OCI-M2 (cell line): ENCODE measurements around the gene RASGRF1.
"Not testable (repeated sequence)": the region's sequence is repeated elsewhere in the genome, so short reads cannot be mapped to it uniquely, and the experiment has no call there.

ENCODE experiments used
- DNase-seq: peaks from one replicate; lab custom pipeline; 2025; ENCODE audit not compliant: unreplicated experiment; lab: John Stamatoyannopoulos, UW

Gene RASGRF1

DNA sequence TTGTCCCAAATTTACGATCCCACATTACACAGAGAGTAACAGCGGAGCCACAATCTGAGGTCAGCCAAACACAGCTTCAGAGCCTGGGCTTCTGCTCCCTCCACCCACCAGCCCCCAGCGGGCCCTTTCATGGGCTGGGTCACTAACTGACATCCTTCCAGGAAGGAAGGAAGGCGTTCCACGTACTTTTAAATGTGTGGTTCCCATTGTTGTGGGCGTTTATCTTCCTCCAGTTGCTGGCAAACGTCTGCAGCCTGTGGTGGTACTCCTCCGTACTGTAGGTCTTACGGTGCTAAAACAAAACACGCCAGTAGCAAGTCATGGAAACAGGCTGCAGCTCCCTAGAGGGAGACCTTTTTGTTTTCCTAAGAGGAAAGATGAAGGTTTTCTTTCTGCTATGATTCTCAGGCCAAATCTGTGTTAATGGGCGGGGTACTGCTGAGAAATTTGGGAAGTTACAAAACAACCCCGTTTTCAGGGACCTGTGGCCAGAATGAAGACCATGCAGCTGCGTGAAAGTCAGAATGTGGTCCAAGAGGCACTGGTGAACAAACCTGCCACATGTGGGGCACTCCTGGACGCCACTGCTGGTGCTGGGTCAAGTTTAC lies 153.3 kb downstream of the RASGRF1 start:
- no peak for DNase-seq

DNA sequence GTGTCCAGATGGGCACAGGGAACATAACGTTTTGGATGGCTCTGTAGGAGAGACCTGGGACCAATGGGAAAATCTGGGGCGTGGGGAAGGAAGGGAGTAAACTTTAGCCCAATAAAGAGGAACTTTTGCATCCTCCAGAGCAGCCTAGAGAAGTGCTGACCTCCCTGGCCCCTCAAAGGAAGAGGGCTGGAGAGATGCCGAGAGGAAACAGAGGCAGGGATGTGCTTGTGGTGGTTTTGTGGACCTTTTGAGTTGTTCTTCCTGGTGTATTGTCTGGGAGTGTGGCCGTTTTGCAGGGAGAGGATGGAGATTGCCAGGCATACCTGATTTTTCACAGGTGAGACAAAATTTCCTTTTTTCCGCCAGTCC lies 155.9 kb downstream of the RASGRF1 start:
- DNase-seq, result no peak

DNA sequence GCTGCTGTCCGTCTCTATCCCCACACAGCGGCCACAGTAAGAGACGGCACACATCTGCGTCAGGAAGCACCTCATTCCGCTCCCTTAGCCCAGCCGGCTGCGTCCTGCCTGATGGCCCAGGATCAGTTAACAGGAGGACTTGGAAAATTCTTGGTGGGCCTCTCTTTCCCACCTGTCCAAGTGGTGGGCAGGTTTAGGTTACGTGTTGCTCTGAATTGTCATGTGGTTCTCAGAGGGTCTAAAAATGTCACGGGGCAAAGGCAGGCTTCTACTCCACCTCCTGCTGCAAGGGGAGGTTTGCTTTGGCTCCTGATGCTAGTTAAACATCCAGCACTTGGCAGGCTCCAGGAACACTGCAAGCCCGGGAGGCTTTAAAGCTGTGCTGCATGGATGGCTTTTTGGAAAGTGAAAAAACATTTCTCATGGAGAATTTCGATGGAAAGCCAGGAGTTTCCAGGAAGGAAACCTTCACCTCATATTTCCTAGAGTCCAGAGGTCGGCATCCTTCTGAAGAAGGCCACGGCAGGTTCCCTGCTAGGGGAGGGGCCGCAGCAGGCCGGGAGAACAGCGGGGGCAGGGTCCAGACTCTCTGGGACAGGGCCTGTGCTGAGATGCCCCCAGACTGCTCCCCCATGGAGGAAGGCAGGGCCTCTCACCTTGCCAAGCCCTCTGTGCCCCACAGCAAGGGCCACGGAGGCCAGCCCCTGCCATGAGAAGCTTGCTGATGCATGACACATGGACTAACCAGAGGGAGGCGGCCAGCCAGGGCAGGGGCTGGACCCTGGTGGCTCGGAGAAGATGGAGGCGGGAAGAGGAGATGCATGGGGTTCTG lies 156.5 kb downstream of the RASGRF1 start:
- DNase-seq, result no peak

DNA sequence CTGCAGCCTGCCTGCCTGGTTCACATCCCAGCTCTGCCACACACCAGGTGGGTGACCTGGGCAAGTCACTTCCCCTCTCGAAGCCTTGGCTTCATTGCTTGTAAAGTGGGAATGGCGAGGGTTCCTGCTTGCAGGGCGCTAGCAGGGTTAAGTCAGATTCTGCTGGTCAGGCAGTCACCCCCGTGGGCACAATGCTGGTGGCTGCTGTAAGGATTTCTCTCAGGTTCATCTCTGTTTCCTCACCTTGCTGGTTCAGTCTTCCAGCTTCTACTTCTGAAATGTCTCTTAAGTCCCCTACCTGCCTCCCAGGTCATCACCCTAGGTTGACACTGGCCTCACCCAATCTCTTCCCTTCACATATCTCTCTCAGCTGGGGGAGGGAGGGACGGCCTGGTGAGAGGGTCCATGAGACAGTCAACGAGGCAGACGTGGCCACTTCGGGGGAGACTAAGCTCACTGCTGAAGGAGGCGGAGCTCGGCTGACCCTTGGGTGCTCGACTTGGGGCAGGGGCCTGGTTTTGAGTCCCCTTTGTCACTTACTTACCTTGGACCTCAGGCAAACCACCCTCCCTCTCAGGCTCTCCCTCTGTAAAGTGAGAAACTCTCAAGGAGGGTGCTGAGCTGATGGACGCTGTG lies 157.3 kb downstream of the RASGRF1 start:
- DNase-seq, result no peak

DNA sequence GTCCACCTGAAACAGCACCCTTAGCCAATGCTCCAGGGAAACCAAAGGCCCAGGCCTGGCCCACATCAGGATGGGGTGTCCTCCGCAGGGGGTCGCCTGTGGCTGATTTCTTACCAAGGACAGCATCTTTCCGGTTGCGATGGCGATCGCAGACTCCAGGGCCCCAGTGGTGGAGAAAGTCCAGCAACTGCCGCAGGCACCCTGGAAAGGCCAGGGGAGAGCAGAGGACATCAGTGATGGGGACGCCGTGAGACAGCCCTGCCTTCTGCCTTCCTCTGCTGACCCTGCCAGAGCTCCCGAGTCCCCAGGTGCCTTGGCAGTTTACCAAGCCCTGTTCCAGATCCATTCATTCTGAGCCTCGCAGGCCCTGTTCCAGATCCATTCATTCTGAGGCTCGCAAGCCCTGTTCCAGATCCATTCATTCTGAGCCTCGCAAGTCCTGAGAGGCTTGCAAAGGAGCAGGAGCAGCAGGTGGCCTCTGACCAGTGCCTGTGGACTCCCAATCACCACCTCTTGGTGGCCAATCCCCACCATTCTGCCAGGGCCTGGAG lies 158.2 kb downstream of the RASGRF1 start:
- DNase-seq, result no peak

DNA sequence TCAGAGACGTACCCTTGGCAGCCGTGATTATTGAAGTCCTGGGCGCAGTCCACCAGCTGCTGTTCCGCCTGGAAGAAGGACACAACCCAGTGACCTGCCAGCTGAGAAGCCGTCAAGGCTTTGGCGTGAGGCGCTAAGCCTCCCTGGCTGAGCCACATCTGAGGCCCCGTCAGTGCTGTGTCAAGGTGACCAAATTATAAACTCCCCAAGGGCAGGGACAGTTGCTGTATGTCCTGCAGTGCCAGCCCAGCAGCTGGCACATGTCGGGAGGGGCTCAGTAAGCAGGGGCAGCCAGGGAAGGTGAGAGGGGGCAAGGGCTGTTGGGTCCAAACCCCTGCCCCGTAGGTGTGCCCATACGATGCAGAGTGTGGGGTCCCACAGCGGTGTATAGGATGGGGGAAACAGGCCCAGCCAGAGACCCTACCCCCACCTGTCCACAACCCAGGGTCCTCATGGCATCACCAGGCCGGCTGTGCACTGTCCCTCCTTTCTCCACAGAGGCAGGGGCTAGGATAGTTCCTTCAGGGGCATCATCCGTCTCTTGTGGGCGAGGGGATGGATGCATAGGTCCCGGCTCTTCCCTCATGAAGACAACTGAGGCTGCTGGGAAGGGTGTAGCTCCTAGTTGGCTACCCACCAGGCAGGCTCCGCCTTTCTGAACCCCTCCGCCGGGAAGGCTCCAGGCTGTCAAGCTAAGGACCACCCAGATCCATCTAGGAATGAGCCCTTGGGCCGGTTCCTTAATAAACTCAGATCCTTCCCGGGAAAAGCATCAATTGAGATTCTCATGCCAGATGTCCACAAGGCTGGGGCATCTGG lies 158.9 kb downstream of the RASGRF1 start:
- DNase-seq, result no peak

DNA sequence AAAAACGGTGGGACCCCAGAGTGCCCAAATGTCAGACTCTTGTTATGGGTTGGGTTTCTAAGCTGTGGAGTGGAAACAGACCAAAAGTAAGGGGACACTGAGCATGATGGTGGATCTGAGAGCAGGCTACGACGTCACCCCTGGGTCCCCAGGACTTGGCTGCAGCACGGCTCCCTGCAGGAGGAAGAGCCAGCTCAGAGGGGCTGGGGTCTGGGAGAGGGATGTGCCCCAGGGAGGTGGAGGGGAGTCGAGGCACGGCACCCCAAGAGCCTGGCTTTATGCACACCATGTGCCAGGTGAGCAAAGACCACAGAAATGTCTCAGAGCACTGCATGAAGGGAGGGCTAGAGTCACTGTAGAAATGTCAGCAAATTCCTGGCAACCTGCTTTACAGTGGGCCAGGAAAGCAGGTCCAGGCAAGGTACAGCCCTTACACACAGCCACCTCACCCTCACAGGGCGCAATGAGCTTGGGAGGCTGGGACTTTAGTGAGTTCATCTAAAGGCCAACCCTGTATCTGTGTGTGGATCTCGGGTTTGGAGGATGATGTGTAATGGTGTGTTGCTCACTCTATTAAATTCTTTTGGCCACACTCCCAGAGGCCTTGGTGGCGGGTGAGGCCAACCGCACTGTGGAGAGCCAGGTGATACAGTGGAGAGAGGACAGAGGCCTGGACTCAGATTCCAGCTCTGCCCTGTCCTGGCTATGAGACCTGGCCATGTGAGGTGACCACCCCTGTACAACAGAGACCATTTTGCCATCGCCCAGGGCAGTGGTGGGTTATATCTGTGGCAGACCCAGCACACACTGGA lies 159.8 kb downstream of the RASGRF1 start:
- DNase-seq, result no peak

DNA sequence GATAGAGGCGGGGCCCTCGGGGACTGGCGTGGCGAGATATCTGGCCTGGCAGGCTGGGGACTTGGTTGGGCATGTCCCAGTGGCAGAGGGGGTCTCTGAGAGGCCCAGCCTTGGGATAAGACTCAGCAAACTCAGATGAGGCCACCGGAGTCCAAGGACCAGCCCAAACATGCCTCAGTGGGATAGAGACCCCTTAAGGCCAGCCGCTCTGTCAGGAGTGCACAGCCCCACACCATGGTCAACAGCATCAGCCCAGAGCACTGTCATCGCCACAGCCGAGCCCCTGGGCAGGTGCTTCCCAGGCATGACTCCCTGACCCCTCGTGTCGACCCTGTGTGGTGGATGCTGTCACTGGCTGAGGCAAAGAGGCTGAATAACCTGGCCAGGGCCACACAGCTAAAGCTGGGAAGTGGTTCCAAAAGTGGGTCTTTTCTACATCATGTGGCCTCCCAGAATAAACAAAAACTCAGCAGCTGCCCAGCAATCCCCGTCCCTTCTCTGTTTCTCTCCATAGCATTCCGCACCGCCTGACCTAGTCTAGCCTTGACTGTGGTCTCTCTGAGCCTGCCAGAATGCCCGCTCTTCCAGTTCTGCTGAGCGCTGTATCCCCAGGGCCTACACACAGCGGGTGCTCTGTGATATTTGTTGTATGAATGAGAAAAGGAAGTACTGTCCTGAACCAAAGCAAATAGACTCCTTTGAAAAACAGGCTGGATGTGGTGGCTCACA lies 160.9 kb downstream of the RASGRF1 start:
- no peak for DNase-seq

DNA sequence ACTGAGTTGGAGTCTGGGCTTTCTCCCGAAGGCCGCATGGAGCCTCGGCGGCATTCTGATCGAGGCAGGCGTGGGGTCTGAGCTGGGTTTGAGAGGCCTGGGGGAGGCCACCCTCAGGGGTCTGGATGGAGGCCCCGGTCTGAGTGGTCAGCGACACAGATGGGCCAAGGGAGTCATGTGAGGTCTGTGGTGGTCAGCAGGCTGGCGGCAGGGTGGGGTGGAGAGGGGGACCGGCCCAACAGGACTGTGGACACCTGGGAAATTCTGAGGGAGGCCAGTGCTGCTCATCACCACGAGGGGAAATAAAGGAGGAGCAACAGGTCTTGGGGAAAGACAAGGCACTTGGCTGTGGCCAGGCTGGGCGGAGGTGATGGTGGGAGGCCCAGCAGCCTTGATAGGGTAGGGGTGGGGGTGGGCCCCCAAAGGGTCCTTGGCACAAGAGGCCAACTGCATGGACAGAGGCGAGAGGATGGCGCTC lies 161.9 kb downstream of the RASGRF1 start:
- no peak for DNase-seq

DNA sequence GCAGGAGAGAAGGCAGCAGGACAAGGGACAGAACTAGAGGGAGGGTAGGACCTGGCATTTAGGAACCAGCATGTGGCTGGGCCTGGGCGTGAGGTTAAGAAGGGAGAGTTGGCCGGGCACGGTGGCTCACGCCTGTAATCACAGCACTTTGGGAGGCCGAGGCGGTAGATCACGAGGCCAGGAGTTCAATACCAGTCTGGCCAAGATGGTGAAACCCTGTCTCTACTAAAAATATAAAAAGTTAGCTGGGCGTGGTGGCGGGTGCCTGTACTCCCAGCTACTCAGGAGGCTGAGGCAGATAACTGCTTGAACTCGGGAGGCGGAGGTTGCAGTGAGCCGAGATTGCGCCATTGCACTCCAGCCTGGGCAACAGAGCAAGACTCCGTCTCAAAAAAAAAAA lies 162.4 kb downstream of the RASGRF1 start:
- not testable (repeated sequence) for DNase-seq

DNA sequence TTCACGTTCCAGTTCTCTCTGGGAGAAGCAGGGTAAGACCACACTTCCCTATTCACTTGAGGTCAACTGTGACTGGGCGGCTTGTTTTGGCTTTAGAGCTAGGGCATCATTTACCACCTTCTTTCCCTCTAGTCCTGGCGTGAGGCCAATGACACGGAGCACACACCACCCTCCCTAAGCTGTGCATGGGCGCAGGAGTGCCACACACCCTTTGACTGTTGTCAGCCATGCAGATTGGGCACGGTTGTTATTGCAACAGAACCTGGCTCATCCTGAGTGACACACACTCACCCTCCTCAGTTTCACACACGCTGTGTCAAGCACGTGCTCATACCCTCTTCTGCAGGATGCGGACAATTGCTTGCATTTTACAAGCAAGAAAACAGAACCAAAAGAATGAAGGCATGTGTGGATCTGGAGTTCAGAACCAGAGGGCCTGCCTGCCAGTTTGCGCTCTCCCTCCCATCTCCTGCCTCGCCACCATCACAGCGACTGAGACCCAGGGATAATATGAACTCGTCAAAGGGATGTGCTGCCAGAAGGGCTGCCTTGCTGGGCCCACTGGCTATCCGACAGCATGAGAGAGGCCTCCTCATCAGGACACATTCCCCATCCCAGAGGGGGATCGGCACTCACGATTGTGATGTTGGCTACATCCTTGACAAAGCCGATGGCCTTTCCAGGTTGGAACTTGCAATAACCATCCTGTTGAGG lies 163.3 kb downstream of the RASGRF1 start:
- no peak for DNase-seq

DNA sequence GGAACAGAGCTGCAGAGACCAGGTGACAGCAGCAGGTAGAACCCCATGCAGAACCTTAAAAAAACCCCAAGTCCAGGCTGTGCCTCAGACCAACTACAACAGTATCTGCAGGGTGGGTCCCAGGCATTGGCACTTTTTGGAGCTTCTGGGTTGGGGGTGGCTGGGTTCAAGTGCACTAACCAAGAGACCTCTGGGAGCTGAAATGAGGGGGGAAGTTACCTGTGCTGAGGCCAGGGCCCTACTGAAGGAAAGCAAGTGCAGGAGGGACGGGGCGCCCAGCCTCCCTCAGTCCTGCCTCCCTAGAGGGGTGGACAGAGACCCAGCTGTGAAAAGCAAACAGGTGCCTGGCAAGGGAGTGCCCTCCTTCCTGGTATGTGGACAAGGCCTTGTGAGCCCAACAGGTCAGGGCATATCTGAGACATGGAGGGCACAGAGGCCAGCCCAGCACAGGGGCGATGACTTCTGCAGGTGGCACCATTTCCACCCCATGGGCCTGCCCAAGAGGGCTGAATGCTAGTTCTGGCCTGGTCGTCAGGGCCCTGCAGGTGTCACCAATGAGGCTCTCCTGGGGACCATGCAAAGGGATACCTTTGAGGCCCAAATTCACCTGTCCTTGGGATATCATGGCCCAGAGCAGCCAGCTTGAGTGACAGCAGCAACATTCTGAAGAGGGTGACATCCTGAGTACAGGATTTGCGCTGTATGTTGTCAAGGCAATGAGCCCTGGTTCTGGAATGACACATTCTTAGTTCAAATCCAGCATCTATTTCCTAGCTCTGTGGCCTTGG lies 164.4 kb downstream of the RASGRF1 start:
- no peak for DNase-seq

DNA sequence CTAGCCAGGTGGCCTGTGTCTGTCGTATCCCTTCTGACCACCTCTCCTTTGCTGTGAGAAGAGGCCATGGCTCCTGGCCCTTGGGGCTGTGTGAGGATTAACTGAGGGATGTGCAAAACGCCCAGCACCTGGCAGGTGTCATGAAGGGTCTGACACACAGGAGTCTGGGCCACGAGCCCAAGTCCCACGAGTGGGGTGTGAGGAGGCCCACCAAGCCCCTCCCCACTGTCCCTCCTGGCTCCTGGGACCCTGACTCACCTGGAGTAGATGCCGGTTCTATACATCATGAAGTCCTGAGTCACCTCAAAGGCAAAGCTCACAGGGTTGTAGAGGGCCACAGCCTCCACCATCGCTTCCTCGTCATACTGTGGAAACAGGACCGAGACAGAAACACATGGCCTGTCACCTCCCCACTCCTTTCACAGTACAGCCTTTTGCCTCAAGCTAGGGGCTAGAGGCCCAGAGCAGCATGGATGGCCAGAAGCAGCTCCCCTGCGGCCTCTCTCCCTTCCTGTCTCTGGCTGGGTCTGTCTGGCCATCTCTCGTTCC lies 165.4 kb downstream of the RASGRF1 start:
- no peak for DNase-seq

DNA sequence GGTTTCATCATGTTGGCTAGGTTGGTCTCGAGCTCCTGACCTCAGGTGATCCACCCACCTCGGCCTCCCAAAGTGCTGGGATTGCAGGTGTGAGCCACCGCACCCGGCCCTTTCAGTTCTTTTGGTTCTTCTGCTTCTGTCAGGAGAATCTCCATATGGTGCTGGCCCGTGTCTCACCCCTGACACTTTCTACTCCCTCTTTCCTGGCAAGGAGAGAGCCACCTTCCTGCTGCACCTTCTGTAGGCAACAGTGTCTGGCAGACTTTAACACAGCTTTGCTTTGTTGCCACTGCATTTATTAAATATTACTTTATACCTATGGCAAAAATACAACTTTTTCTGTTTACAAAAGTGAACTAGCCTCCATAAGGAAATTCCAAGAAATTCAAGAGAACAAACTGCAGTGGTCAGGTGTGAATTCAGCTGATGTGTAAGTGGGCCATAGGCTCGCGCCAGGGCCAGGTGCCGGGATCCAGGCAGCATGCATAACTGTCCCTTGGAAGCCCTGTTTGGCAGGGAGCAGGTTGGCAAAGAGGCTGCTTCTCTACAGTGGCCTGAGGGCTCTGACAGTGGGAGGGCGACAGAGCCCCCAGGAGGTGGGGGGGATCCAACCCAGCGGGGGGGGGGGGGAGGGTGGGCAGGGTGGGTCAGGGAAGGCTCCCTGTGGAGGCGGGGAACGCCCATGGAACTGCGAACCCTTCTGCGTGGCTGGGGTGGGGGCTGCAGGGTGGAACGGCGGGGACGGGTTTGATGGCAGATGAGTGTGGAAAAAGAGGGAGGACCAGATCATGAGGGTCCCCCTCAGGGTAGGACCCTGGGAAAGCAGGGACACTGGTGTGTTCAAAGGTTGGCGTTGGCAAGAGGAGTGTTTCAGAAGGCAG lies 166.9 kb downstream of the RASGRF1 start:
- no peak for DNase-seq

DNA sequence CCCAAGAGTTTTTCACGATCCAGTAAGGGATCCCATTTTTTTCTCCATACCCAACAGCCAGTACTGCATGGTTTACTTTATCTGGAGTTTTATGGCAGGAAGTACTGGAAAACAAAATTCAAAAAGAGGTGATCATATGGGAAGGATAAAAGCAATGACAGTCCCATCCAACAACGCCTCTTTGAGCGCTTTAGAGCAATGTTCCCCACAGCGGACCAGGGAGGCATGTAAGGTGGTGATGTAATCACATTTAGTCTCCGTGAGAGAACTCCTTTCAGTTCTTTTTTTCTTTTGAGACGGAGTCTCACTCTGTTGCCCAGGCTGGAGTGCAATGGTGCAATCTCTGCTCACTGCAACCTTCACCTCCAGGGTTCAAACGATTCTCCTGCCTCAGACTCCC lies 167.6 kb downstream of the RASGRF1 start:
- DNase-seq, result no peak

DNA sequence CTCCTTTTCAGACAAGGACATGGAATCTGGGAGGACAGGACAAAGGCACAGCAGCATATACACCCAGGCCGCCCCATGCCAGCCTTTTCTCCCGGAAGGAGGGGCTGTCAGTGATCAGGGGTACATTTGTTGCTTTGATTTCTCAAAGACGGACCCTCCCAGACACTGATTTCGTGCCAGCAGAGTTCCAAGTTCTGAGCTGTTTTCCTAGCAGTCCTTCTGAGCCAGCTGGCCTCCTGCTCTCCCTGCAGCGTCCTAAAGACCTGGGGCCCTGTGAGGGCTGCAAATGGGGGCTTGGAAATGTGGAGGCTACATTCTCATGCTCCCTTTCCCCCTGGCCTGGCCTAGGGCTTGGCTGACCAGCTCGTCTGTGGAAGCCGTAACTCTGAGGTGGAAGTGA lies 168.1 kb downstream of the RASGRF1 start:
- DNase-seq, result no peak

DNA sequence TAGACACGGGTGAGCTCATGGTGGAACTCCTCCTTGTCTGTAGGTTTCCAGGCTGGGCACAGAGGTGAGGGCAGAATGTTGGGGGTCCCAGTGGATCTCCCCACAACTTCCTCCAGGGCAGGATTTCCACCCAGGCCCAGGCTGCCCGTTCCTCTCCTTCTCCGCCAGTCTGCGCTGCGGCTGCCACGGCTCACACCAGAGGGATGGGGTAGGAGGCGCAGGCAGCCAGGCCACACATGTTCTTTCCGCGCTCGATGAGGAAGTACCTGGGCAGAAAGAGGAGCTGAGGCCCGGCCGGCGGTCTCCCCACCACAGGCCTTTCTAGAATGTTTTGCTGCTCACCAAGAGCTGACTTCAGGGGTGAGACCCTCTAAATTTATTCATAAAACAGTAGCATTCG lies 168.6 kb downstream of the RASGRF1 start:
- DNase-seq, result no peak
